H1 (cell line): Measurements from ENCODE around the gene MCC.

Experiments used
- CHD1 ChIP-seq: IDR thresholded peaks from 2 replicates; pipeline ENCODE4 v1.6.1; 2012; ENCODE audit warnings: low read depth, low read length, improper control_type of control experiment
- CTCF ChIP-seq, 3 experiments: IDR thresholded peaks; 1 replicate in 2 of 3; 2 replicates in 1 of 3; pipeline versions ENCODE4 v1.5.1 to v1.6.1; 2011; ENCODE audit warnings: low read length in 3 of 3, mild to moderate bottlenecking in 3 of 3, inconsistent platforms in 2 of 3, low read depth in 1 of 3, moderate library complexity in 1 of 3; ENCODE audit not compliant: insufficient read depth in 1 of 3; ENCODE audit errors: control extremely low read depth in 1 of 3
- E2F6 ChIP-seq: IDR thresholded peaks from 2 replicates; pipeline ENCODE4 v1.6.1; 2012; ENCODE audit warnings: inconsistent platforms
- POLR2A ChIP-seq, 2 experiments: IDR thresholded peaks; 1 replicate in 1 of 2; 2 replicates in 1 of 2; pipeline ENCODE4 v1.6.1; 2011; ENCODE audit warnings: low read depth in 2 of 2, low read length in 2 of 2, mild to moderate bottlenecking in 2 of 2; ENCODE audit errors: control extremely low read depth in 1 of 2
- SUZ12 ChIP-seq: fragments of 200-600 bp; sonication (generic); IDR thresholded peaks from 2 replicates; pipeline ENCODE4 v1.6.1; 2012; ENCODE audit warnings: mild to moderate bottlenecking, inconsistent platforms, low read length, moderate library complexity, mixed read lengths
- TAF1 ChIP-seq: IDR thresholded peaks from 2 replicates; pipeline ENCODE4 v1.6.1; 2011; ENCODE audit warnings: mild to moderate bottlenecking, low read depth, low read length
- TAF7 ChIP-seq: optimal IDR thresholded peaks from 2 replicates; pipeline ENCODE3; 2011; ENCODE audit warnings: low read depth, mild to moderate bottlenecking, inconsistent platforms, low read length, moderate library complexity, borderline replicate concordance
- YY1 ChIP-seq: IDR thresholded peaks from 2 replicates; pipeline ENCODE4 v1.6.1; 2011; ENCODE audit warnings: low read depth, mild to moderate bottlenecking, low read length
- ZNF274 ChIP-seq: IDR thresholded peaks from 2 replicates; pipeline ENCODE4 v1.7.0; 2012; ENCODE audit warnings: low read length, borderline replicate concordance; ENCODE audit errors: extremely low read depth

GRCh38 chr5:113218200-113218599 is 270.1 kb downstream of the MCC start:
- TF ChIP-seq CTCF (IDR thresholded peaks at IDR 0.05; ENCODE audit: control extremely low read depth in 1 of 3, insufficient read depth in 1 of 3, low read depth in 1 of 3, low read length in 3 of 3) (no peak), SUZ12 (no peak), TAF7 (no peak), TAF1 (no peak), CHD1 (no peak), ZNF274 (no peak), POLR2A (IDR thresholded peaks at IDR 0.05; ENCODE audit: control extremely low read depth in 1 of 2, low read depth in 2 of 2, low read length in 2 of 2) (no peak), YY1 (no peak), E2F6 (no peak)
